ENCODE measurements around the gene JAM3.

GRCh38 chr11:134069426-134070341 is 812 bp downstream of the JAM3 start:
- TF ChIP-seq CTCF (IDR thresholded peaks at IDR 0.05) (no peak), POLR2A (IDR thresholded peaks at IDR 0.05) (no peak)
